H1 (cell line): ENCODE measurements around the gene SMARCE1. TPM values are rescaled to one million over a fixed set of nuclear protein-coding genes. Genes with fewer than 3 reads are reported as not detected.

Experiments
- CTCF ChIA-PET: fragments of 300-600 bp; sonication (Branson Sonifier 250); formaldehyde crosslinking; loops from one replicate; lab custom pipeline; 2021; ENCODE audit not compliant: partially characterized antibody; lab: Charles Lee
- POLR2A ChIA-PET: fragments of 300-600 bp; sonication (Branson Sonifier 250); formaldehyde crosslinking; loops from one replicate; lab custom pipeline; 2021; ENCODE audit warnings: inconsistent platforms; ENCODE audit not compliant: partially characterized antibody; lab: Charles Lee
- DNase-seq, 2 experiments: peaks; one replicate each; pipeline versions ENCODE4 v3.0.0 to v3.0.0-alpha.2; 2010 to 2022; ENCODE audit warnings: low spot score in 2 of 2, low read depth in 1 of 2, mixed read lengths in 1 of 2
- FAIRE-seq: peaks from 2 replicates; lab custom pipeline; 2011; peaks lifted over from hg19 to GRCh38; lab: Jason Lieb, UNC
- H2AFZ ChIP-seq: 2 replicates; pipeline ENCODE4 v1.8.1; 2012; ENCODE audit warnings: low read length, inconsistent platforms
- H2AK5ac ChIP-seq: 2 replicates; pipeline ENCODE4 v1.6.1; 2013; ENCODE audit warnings: low read depth, low read length
- H2BK120ac ChIP-seq: replicated peaks from 2 replicates; pipeline ENCODE3; 2013; ENCODE audit warnings: low read depth, low read length, inconsistent platforms
- H2BK12ac ChIP-seq: 2 replicates; pipeline ENCODE4 v1.6.1; 2013; ENCODE audit warnings: low read depth, low read length
- H2BK15ac ChIP-seq: 2 replicates; pipeline ENCODE4 v1.6.1; 2013; ENCODE audit warnings: low read length
- H2BK20ac ChIP-seq: 2 replicates; pipeline ENCODE4 v1.6.1; 2013; ENCODE audit warnings: low read length
- H2BK5ac ChIP-seq: 2 replicates; pipeline ENCODE4 v1.6.1; 2013; ENCODE audit warnings: low read depth, low read length
- H3K14ac ChIP-seq: 2 replicates; pipeline ENCODE4 v1.6.1; 2013; ENCODE audit warnings: inconsistent platforms; ENCODE audit not compliant: insufficient read length
- H3K18ac ChIP-seq: 2 replicates; pipeline ENCODE4 v1.6.1; 2013; ENCODE audit warnings: low read length; ENCODE audit errors: extremely low read depth
- H3K23ac ChIP-seq: 2 replicates; pipeline ENCODE4 v1.6.1; 2013; ENCODE audit warnings: inconsistent platforms; ENCODE audit not compliant: insufficient read length
- H3K23me2 ChIP-seq: 2 replicates; pipeline ENCODE4 v1.6.1; 2013; ENCODE audit warnings: low read depth, low read length
- H3K27ac ChIP-seq: 2 replicates; pipeline ENCODE4 v1.6.1; 2011; ENCODE audit warnings: low read depth, low read length, inconsistent platforms
- H3K27me3 ChIP-seq, 4 experiments: replicated peaks in 1 of 4; 1 replicate in 1 of 4; 2 replicates in 3 of 4; pipeline versions ENCODE4 v1.6.1 to v1.8.1; 2011 to 2013; ENCODE audit warnings: low read length in 3 of 4, mild to moderate bottlenecking in 3 of 4, inconsistent platforms in 2 of 4, mixed read lengths in 2 of 4, moderate library complexity in 1 of 4; ENCODE audit not compliant: control insufficient read depth in 3 of 4, insufficient read depth in 3 of 4; ENCODE audit errors: extremely low read depth in 1 of 4
- H3K36me3 ChIP-seq, 4 experiments: 2 replicates each; pipeline versions ENCODE4 v1.6.1 to v1.8.1; 2011 to 2013; ENCODE audit warnings: mild to moderate bottlenecking in 4 of 4, low read length in 3 of 4, moderate library complexity in 2 of 4, control low read depth in 1 of 4, inconsistent platforms in 1 of 4; ENCODE audit not compliant: insufficient read depth in 4 of 4, control insufficient read depth in 2 of 4
- H3K4ac ChIP-seq: replicated peaks from 2 replicates; pipeline ENCODE3; 2013; ENCODE audit warnings: low read length, low read depth, mixed read lengths, inconsistent platforms; ENCODE audit not compliant: insufficient read length
- H3K4me1 ChIP-seq, 4 experiments: replicated peaks in 1 of 4; 1 replicate in 1 of 4; 2 replicates in 3 of 4; pipeline versions ENCODE4 v1.6.1 to v1.8.1; 2011 to 2013; ENCODE audit warnings: low read length in 3 of 4, inconsistent platforms in 2 of 4, mixed read lengths in 1 of 4; ENCODE audit not compliant: insufficient read depth in 4 of 4, control insufficient read depth in 3 of 4
- H3K4me2 ChIP-seq, 2 experiments: 2 replicates each; pipeline versions ENCODE4 v1.6.1 to v1.8.1; 2011 to 2013; ENCODE audit warnings: low read depth in 2 of 2, low read length in 2 of 2, control low read depth in 1 of 2, inconsistent platforms in 1 of 2, mild to moderate bottlenecking in 1 of 2; ENCODE audit not compliant: insufficient read depth in 1 of 2
- H3K4me3 ChIP-seq, 4 experiments: fragments of 200-600, 300-600 bp in 1 of 4; sonication (generic), shearing (Covaris generic), sonication (Bioruptor Twin) in 1 of 4; 2 replicates each; pipeline versions ENCODE4 v1.5.1 to v1.8.1; 2011 to 2016; ENCODE audit warnings: low read length in 4 of 4, low read depth in 3 of 4, control low read depth in 2 of 4, inconsistent platforms in 2 of 4, mild to moderate bottlenecking in 2 of 4, mixed read lengths in 1 of 4, moderate library complexity in 1 of 4; ENCODE audit not compliant: insufficient read depth in 2 of 4; ENCODE audit errors: extremely low read depth in 1 of 4
- H3K56ac ChIP-seq: replicated peaks from 2 replicates; pipeline ENCODE3; 2013; ENCODE audit warnings: low read depth, mild to moderate bottlenecking, mixed read lengths, low read length, inconsistent platforms; ENCODE audit not compliant: insufficient read length
- H3K79me1 ChIP-seq: 2 replicates; pipeline ENCODE4 v1.6.1; 2013; ENCODE audit warnings: low read depth, low read length, control low read depth
- H3K79me2 ChIP-seq, 2 experiments: 2 replicates each; pipeline versions ENCODE4 v1.6.1 to v1.8.1; 2012 to 2013; ENCODE audit warnings: low read length in 2 of 2, mild to moderate bottlenecking in 2 of 2, inconsistent platforms in 1 of 2; ENCODE audit not compliant: insufficient read depth in 2 of 2, control insufficient read depth in 1 of 2
- H3K9ac ChIP-seq, 4 experiments: replicated peaks in 1 of 4; 1 replicate in 1 of 4; 2 replicates in 3 of 4; pipeline versions ENCODE4 v1.6.1 to v1.8.1; 2011 to 2013; ENCODE audit warnings: low read depth in 3 of 4, low read length in 3 of 4, control low read depth in 2 of 4, mild to moderate bottlenecking in 2 of 4, moderate library complexity in 2 of 4, inconsistent platforms in 1 of 4; ENCODE audit errors: extremely low read depth in 1 of 4
- H3K9me3 ChIP-seq, 2 experiments: 2 replicates each; pipeline versions ENCODE4 v1.6.1 to v1.8.1; 2012 to 2013; ENCODE audit warnings: mild to moderate bottlenecking in 2 of 2, moderate library complexity in 2 of 2, control low read depth in 1 of 2, inconsistent platforms in 1 of 2, low read depth in 1 of 2, low read length in 1 of 2, mixed read lengths in 1 of 2; ENCODE audit not compliant: insufficient read depth in 2 of 2
- H4K20me1 ChIP-seq, 2 experiments: replicated peaks in 1 of 2; 2 replicates each; pipeline versions ENCODE3 to v1.8.1; 2011 to 2013; ENCODE audit warnings: inconsistent platforms in 2 of 2, low read length in 2 of 2, mild to moderate bottlenecking in 1 of 2; ENCODE audit not compliant: insufficient read depth in 2 of 2, control insufficient read depth in 1 of 2
- H4K5ac ChIP-seq: 2 replicates; pipeline ENCODE4 v1.6.1; 2013; ENCODE audit warnings: low read length, low read depth, mixed read lengths, inconsistent platforms; ENCODE audit not compliant: insufficient read length
- H4K8ac ChIP-seq: 2 replicates; pipeline ENCODE4 v1.8.0; 2013; ENCODE audit warnings: mild to moderate bottlenecking, moderate library complexity, low read length, inconsistent platforms; ENCODE audit not compliant: insufficient read depth; ENCODE audit errors: extremely low read depth
- H4K91ac ChIP-seq: replicated peaks from 2 replicates; pipeline ENCODE3; 2013; ENCODE audit warnings: low read length, mixed read lengths, inconsistent platforms; ENCODE audit not compliant: insufficient read length
- ATF3 ChIP-seq: IDR thresholded peaks from 2 replicates; pipeline ENCODE4 v1.6.1; 2011; ENCODE audit warnings: low read depth, mild to moderate bottlenecking, low read length; ENCODE audit not compliant: insufficient read depth
- CHD1 ChIP-seq: IDR thresholded peaks from 2 replicates; pipeline ENCODE4 v1.6.1; 2012; ENCODE audit warnings: low read depth, low read length, improper control_type of control experiment
- CREB1 ChIP-seq: IDR thresholded peaks from 2 replicates; pipeline ENCODE4 v1.6.1; 2012; ENCODE audit warnings: inconsistent platforms
- CTBP2 ChIP-seq: IDR thresholded peaks from 2 replicates; pipeline ENCODE4 v1.7.0; 2011; ENCODE audit warnings: borderline replicate concordance, mild to moderate bottlenecking, moderate library complexity, mixed read lengths, low read length; ENCODE audit not compliant: insufficient read depth, insufficient read length
- FOSL1 ChIP-seq: IDR thresholded peaks from 2 replicates; pipeline ENCODE4 v1.6.1; 2011; ENCODE audit warnings: mild to moderate bottlenecking, low read depth, low read length, moderate library complexity; ENCODE audit not compliant: insufficient read depth
- KDM1A ChIP-seq: fragments of 200-600, 300-600 bp; sonication (generic); IDR thresholded peaks from 2 replicates; pipeline ENCODE4 v1.7.1; 2016; ENCODE audit warnings: mild to moderate bottlenecking, low read length, borderline replicate concordance
- KDM4A ChIP-seq: IDR thresholded peaks from one replicate; pipeline ENCODE4 v1.7.1; 2012; ENCODE audit warnings: low read depth, mild to moderate bottlenecking, moderate library complexity, low read length, inconsistent platforms; ENCODE audit not compliant: severe bottlenecking
- NRF1 ChIP-seq: IDR thresholded peaks from 2 replicates; pipeline ENCODE4 v1.6.1; 2011; ENCODE audit warnings: mild to moderate bottlenecking, low read depth, low read length, improper control_type of control experiment
- SAP30 ChIP-seq: fragments of 300-600 bp; sonication (generic); IDR thresholded peaks from 2 replicates; pipeline ENCODE4 v1.7.1; 2012; ENCODE audit warnings: low read length, moderate library complexity, mild to moderate bottlenecking, inconsistent platforms; ENCODE audit not compliant: insufficient read depth, insufficient replicate concordance
- SIN3A ChIP-seq, 2 experiments: IDR thresholded peaks in 1 of 2; conservative IDR thresholded peaks in 1 of 2; 2 replicates each; pipeline ENCODE4 v1.6.1; 2011 to 2012; ENCODE audit warnings: low read length in 2 of 2, improper control_type of control experiment in 1 of 2, low read depth in 1 of 2, mild to moderate bottlenecking in 1 of 2
- WGBS, 2 experiments: shearing (Covaris generic) in 1 of 2; methylation state at CpG; one replicate each; pipeline versions ENCODE4 v1.1.6 to v1.1.7; 2013 to 2015; ENCODE audit warnings: low lambda C conversion rate in 2 of 2, mixed read lengths in 2 of 2, inconsistent platforms in 1 of 2, low coverage in 1 of 2, missing lambda C conversion rate in 1 of 2; ENCODE audit not compliant: insufficient replicate concordance in 2 of 2, insufficient coverage in 1 of 2, insufficient read length in 1 of 2; ENCODE audit errors: extremely low coverage in 1 of 2, missing lambda C conversion rate in 1 of 2; 5-methylcytosine and 5-hydroxymethylcytosine counted together
- polyA plus RNA-seq, 7 experiments: library from polyadenylated mRNA; depleted of rRNA in 3 of 7; stranded (reverse) in 5 of 7; unstranded in 2 of 7; fragments of >200 nt in 5 of 7; fragments of 200-250 nt in 2 of 7; gene quantifications; 1 replicate in 5 of 7; 2 replicates in 1 of 7; 4 replicates in 1 of 7; pipeline versions ENCODE4 v1.2.1 to v1.2.3, GENCODE V29; 2011 to 2013; ENCODE audit warnings: missing spikeins in 2 of 7, mixed read lengths in 2 of 7
- total RNA-seq: library from RNA; stranded (reverse); fragmentation: NEBNext Ultra II Directional; extraction: Animal tissue kit (Norgen Biotek cat#: 25700); gene quantifications from 2 replicates; pipeline ENCODE4 v1.2.1, GENCODE V29; 2021

The SMARCE1 gene
- total and polyA plus RNA-seq, 2 of the 8 experiments (the other 6 are each of a cell fraction or from before 2014, with no cell fraction given) = 30.7 to 131 TPM

GRCh38 chr17:40695874-40696472, 48.4 kb upstream of the SMARCE1 start:
- Histone ChIP-seq H2BK5ac (no peak overlapping the region), H3K9me3 (no peaks in the 10 kb centered on the region), H3K36me3 (no peaks in the 10 kb centered on the region), H3K18ac (no peak overlapping the region), H2BK120ac (no peak overlapping the region), H3K4me3 (no peak overlapping the region), H3K27me3 (no peaks in the 10 kb centered on the region), H4K20me1 (no peaks in the 10 kb centered on the region), H3K14ac (no peak overlapping the region), H4K8ac (no peak overlapping the region), H3K56ac (no peak overlapping the region), H2BK20ac (no peak overlapping the region), H3K9ac (no peak overlapping the region), H3K79me2 (no peaks in the 10 kb centered on the region), H3K23me2 (no peaks in the 10 kb centered on the region), H2AFZ (no peak overlapping the region), H2BK12ac (no peak overlapping the region), H2BK15ac (no peak overlapping the region), H3K27ac (no peak overlapping the region), H4K91ac (no peak overlapping the region), H3K4me1 (no peaks in the 10 kb centered on the region), H3K4ac (no peak overlapping the region), H3K79me1 (no peaks in the 10 kb centered on the region), H4K5ac (no peak overlapping the region), H2AK5ac (no peak overlapping the region), H3K4me2 (no peak overlapping the region), H3K23ac (no peak overlapping the region)
- POLR2A ChIA-PET = interaction anchor here (0.9 kb wide), 1 partner anchor 40 kb away, joined by 3 read pairs; no protein-coding TSS in a partner anchor
- 90% methylated on average over 6 of the region's 6 CpGs; no CpG with 5 or more reads in 1 of the 2 experiments for WGBS, 2 experiments
- DNase-seq = no peak
- TF ChIP-seq NRF1 = no peak
- TF ChIP-seq CHD1 = no peak
- no peak for TF ChIP-seq CREB1
- no peak for TF ChIP-seq SIN3A (conservative IDR thresholded peaks at IDR 0.05 in 1 of 2, IDR thresholded peaks at IDR 0.05 in 1 of 2; ENCODE audit: low read depth in 1 of 2, low read length in 2 of 2)
- no peak for TF ChIP-seq KDM4A
- TF ChIP-seq SAP30 = no peak
- TF ChIP-seq FOSL1 = no peak
- TF ChIP-seq KDM1A = no peak
- TF ChIP-seq ATF3 = no peak
- TF ChIP-seq CTBP2 = no peak
- CTCF ChIA-PET = interaction anchor here (0.9 to 2.4 kb wide), 2 partner anchors 15 to 76 kb away, joined by 3 to 7 read pairs; no protein-coding TSS in a partner anchor
- no peak for FAIRE-seq
